ENCODE measurements around the gene PARD3.

PARD3 gene

DNA sequence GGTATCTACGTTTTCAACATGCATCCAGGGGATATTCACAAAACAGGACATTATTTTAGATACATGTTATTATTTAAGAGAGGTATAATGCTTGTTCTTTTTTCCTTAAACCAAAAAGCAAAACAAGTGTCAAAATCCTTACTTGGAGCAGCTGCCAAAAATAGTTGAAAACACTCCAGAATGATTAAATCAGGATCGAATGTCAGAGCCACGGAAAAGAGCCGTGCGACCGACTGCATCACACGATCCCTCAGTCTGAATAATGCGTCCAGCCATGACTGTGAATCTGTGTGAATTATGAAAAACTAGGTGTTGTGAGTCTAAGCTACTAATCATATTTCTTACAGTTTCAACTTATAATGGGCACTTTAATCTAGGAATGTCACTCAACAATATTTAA, 126.0 kb downstream of the PARD3 start:
- TF ChIP-seq, protein P1, sequence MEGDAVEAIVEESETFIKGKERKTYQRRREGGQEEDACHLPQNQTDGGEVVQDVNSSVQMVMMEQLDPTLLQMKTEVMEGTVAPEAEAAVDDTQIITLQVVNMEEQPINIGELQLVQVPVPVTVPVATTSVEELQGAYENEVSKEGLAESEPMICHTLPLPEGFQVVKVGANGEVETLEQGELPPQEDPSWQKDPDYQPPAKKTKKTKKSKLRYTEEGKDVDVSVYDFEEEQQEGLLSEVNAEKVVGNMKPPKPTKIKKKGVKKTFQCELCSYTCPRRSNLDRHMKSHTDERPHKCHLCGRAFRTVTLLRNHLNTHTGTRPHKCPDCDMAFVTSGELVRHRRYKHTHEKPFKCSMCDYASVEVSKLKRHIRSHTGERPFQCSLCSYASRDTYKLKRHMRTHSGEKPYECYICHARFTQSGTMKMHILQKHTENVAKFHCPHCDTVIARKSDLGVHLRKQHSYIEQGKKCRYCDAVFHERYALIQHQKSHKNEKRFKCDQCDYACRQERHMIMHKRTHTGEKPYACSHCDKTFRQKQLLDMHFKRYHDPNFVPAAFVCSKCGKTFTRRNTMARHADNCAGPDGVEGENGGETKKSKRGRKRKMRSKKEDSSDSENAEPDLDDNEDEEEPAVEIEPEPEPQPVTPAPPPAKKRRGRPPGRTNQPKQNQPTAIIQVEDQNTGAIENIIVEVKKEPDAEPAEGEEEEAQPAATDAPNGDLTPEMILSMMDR (IDR thresholded peaks at IDR 0.05; ENCODE audit: low read depth, low read length, missing control alignments), result no peak
- DNase-seq (ENCODE audit: low read depth), result no peak
- H3K4me3 ChIP-seq (ENCODE audit: low read depth, low read length), result no peak overlapping the region

DNA sequence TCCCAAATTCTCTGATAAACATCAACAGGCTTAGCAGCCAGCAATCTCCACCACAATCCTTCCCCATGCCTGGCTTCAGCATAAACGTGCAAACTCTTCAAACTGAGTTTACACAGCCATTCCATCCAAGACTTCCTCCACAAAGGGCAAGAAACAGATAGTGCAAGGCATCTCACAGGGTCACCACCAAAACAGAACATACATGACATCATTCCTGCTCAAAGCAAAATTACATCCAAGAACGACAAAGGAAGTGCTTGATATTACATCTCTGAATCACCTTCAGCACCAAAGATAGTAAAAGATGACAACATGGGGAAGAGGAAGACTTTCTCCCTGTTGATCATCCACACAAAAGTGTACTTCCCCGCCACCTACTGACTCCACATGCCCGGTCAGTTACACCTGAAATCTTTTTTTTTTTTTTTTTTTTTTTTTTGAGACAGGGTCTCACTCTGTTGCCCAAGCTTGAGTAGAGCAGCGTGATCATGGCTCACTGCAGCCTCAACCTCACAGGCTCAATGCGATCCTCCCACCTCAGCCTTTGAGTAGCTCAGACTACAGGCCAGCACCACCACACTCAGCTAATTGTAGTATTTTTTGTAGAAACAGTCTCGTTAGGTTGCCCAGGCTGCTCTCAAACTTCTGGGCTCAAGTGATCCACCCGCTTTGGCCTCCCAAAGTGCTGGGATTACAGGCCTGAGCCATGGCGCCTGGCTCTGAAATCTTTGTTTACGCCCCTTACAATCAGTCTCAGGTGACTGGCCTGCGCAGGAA, 127.5 kb downstream of the PARD3 start:
- no peak for DNase-seq (ENCODE audit: low read depth)
- TF ChIP-seq, protein P1 (IDR thresholded peaks at IDR 0.05; ENCODE audit: low read depth, low read length, missing control alignments), result no peak

DNA sequence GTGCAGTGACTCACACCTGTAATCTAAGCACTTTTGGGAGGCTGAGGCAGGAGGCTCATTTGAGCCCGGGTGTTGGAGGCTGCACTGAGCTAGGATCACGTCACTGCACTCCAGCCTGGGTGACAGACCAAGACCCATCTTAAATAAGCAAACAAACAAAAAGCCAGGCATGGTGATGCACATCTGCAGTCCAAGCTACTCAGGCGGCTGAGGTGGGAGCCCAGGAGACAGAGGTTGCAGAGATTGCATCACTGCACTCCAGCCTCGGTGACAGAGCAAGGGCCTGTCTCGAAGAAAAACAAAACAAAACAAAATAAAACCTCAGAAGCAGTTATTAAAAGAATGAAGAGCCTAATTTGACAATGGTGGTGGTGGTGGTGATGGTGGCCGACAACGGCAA, 132.5 kb downstream of the PARD3 start:
- no peak for DNase-seq (ENCODE audit: low read depth)
- H3K4me3 ChIP-seq (ENCODE audit: low read depth, low read length), result no peak overlapping the region

More for the DNA sequence above, 127.5 kb downstream of the PARD3 start:
- no peak overlapping the region for H3K4me3 ChIP-seq (ENCODE audit: low read depth, low read length)

DNA sequence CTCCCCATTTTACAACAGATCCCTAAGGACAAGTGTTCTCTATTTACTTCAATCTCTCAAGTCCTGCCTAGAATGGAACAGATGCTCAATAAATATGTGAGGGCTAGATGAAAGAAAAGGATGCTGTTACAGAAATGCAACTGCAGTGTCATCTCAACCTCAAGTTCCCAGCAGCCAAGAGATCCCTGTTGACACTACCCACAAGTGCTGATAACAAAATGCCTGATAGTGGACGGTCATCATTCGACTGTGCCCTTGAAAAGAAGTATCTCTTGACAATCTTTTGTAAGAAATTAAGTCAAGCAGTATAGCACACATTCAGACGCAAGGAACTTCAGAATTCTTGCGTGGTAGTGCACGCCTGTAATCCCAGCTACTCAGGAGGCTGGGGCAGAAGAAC, 133.2 kb downstream of the PARD3 start:
- no peak for DNase-seq (ENCODE audit: low read depth)
- TF ChIP-seq, protein P1 (IDR thresholded peaks at IDR 0.05; ENCODE audit: low read depth, low read length, missing control alignments), result no peak
- no peak overlapping the region for H3K4me3 ChIP-seq (ENCODE audit: low read depth, low read length)

More for the DNA sequence above, 132.5 kb downstream of the PARD3 start:
- TF ChIP-seq, protein P1 (IDR thresholded peaks at IDR 0.05; ENCODE audit: low read depth, low read length, missing control alignments), result no peak

DNA sequence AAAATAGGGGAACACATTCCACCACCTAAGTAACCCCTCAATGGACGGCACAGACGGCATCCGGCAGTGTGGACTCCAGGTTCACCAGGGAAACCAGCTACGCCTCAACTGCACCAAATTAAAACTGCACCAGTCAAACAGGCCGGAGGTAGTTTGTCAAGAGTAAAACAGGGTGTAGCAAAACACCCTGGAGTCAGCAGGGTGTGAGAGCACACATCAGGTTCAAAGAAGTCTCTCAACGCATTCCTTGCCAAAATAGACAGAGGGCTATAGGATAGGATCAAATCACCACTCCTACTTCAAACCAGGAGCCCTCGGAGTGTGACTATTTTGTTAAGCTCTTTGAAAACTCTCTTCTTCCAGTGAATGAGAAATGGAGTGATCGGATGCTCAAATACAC, 135.9 kb downstream of the PARD3 start:
- no peak for DNase-seq (ENCODE audit: low read depth)
- TF ChIP-seq, protein P1 (IDR thresholded peaks at IDR 0.05; ENCODE audit: low read depth, low read length, missing control alignments), result no peak
- H3K4me3 ChIP-seq (ENCODE audit: low read depth, low read length), result no peak overlapping the region

DNA sequence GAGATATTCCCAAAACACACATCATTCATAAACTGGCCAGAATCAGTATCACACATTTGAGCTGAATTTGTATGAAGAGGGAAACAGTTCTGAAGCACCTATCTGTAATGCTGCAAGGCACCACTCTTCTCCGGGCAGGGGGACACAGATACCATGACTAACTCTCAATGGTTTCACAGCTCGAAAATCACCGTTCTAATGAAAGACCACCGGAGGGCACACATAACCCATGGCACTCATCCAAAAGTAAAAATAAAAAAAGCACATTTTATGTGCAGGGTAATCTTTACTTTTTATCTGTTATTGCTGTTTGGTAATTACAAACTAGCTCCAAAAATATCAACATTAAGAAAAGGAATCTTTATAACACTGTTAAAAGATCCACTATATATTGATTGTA, 137.5 kb downstream of the PARD3 start:
- no peak overlapping the region for H3K4me3 ChIP-seq (ENCODE audit: low read depth, low read length)
- TF ChIP-seq, protein P1 (IDR thresholded peaks at IDR 0.05; ENCODE audit: low read depth, low read length, missing control alignments), result no peak
- DNase-seq (ENCODE audit: low read depth), result no peak

DNA sequence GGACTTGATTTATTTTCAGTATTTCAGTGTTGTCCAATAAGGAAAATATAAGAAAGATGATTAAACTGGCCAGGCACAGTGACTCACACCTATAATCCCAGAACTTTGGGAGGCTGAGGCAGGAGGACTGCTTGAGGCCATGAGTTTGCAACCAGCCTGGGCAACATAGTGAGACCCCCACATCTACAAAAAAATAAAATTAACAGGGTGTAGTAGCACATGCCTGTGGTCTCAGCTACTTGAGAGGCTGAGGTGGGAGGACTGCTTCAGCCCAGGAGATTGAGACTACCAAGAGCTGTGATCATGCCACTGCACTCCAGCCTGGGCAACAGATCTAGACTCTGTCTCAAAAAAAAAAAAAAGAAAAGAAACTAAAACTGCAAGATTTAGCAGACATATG, 138.0 kb downstream of the PARD3 start:
- TF ChIP-seq, protein P1 (IDR thresholded peaks at IDR 0.05; ENCODE audit: low read depth, low read length, missing control alignments), result no peak
- no peak overlapping the region for H3K4me3 ChIP-seq (ENCODE audit: low read depth, low read length)
- DNase-seq (ENCODE audit: low read depth), result no peak

Measured in GM12864 (cell line).